Measurements from ENCODE around the gene COL4A6.

Gene COL4A6

DNA sequence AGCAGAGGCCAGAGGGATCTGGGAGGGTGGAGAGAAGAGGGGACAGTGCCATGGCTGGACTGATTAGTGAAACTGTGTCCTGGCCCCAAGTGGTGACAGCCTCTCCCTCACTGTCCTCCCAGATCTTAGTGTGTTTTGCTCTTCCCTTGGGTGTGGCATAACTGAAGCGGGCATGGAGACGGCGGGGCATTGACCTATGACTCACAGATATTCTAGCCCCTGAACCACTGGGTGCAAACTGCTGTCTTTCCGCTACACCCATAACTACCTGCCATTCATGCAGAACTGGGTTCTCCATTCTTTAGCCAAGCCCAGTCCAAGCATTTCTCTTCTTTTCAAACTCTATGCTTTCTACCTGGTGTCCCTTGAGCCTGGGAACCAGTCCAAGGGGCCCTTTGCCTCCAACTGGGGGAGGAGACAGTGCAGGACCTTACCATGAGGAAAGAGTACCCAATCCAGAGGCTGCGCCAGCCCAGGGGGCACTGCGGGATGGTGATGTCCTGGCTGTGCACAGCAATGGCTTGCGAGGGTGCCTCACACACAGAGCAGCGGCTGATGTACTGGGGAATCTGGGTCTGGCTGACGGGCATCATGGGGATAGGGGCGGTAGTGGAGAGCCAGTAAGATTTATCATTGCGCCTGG is 279.1 kb downstream of the COL4A6 start:
- no peak for DNase-seq (ENCODE audit: low read depth in 2 of 2)

GRCh38 chrX:108157628-108158027 is 280.6 kb downstream of the COL4A6 start:
- no peak for DNase-seq (ENCODE audit: low read depth in 2 of 2)

GRCh38 chrX:108156934-108157466 is 281.2 kb downstream of the COL4A6 start:
- no peak for DNase-seq (ENCODE audit: low read depth in 2 of 2)

DNA sequence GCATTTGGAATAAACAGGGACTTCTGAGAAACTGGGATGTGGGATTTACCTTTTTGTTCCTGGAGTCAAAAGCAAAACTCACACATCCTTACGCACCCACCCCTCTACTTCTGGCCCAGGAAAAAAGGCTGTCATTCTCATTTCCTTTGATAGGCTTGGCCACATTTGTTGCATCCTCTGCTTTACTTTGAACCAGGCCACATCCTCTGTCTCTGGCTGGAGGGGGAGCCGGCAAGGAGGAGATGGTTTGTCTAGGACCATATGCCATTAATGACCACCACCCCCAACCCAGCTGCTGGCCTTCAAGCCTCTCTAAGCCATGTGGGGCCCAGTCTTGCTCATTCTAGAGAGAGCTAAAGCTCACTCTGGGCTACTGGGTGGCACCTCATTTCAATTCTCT is 282.1 kb downstream of the COL4A6 start:
- DNase-seq (ENCODE audit: low read depth in 2 of 2): no peak

- no peak for DNase-seq (ENCODE audit: low read depth in 2 of 2)
These were observed 289.7 kb downstream of the COL4A6 start for GRCh38 chrX:108148524-108148923.

- DNase-seq (ENCODE audit: low read depth in 2 of 2): no peak
These were observed 299.2 kb downstream of the COL4A6 start for GRCh38 chrX:108138814-108139702.

GRCh38 chrX:108134724-108135123 is 303.5 kb downstream of the COL4A6 start:
- no peak for DNase-seq (ENCODE audit: low read depth in 2 of 2)

GRCh38 chrX:108132876-108133275 is 305.3 kb downstream of the COL4A6 start:
- no peak for DNase-seq (ENCODE audit: low read depth in 2 of 2)

DNA sequence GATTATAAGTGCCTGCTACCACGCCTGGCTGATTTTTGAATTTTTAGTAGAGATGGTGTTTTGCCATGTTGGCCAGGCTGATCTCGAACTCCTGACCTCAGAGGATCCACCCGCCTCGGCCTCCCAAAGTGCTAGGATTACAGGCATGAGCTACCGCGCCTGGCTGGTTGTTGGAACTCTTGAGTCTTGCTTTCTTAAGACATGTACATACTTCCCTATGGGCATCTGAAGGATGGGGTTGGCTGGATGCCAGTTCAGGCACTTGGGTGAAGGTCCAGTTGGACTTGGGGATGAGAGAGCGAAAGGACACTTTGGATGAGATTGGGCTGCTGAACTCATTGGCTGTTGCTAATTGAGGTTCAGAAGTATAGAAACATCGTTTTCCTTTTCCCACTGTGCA is 306.2 kb downstream of the COL4A6 start:
- no peak for DNase-seq (ENCODE audit: low read depth in 2 of 2)

- DNase-seq (ENCODE audit: low read depth in 2 of 2): no peak
These were observed 306.8 kb downstream of the COL4A6 start for GRCh38 chrX:108131471-108131870.

GRCh38 chrX:108130889-108131288 is 307.3 kb downstream of the COL4A6 start:
- DNase-seq (ENCODE audit: low read depth in 2 of 2): no peak

DNA sequence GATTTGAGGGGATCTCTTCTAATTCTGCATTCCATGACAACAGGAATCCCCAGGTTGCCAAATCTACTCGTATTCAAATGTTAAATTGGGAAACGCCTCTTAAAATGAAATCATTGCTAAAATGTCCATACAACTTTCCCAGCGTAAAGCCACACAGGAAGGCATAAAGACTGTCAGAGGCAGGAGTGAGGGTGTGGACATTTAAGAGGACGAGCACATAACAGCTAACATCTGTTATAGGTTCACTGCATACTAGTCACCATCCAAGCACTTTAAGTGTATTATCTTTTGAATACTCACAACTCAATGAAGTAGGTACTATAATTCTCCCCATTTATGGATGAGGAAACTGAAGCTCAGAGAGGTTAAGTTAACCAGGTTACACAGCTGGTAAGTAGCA is 311.1 kb downstream of the COL4A6 start:
- DNase-seq (ENCODE audit: low read depth in 2 of 2): no peak

GRCh38 chrX:108126661-108127060 is 311.6 kb downstream of the COL4A6 start:
- DNase-seq (ENCODE audit: low read depth in 2 of 2): no peak

DNA sequence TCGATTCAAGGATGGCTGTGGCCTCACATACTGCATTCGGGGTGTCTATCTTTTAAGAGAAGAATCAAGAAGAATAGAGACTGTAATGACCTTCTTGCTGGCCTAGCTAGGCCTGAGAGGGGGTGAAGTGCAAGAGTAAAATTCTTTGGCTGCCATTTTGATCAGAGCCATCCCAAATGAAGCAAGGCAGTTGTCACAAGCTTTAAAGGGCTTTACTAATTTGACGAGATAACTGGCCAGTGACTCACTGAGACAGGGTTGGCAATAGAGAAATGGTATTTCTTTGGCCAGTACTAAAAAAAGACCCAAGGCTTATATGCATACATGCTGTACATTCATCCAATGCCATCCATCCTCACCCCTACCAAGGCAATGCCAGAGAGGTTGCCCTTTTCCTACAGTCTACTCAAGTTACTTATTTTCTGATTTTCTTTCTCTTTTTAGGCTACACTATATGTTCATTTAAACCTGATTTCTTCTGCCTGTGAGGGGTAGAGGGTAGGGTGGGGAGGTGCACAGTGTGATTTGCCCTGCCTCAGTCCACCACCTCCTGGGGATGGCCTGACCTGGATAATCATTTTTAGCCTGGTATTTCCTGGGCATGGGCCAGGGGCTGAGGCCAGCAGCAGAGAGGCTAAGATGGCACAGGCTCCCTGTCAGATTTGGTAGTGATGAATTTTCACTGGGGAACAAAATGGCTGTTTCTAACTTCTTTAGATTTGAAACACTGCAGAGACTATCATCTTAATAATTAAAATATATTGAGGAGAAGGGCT is 314.4 kb downstream of the COL4A6 start:
- DNase-seq (ENCODE audit: low read depth in 2 of 2): no peak

DNA sequence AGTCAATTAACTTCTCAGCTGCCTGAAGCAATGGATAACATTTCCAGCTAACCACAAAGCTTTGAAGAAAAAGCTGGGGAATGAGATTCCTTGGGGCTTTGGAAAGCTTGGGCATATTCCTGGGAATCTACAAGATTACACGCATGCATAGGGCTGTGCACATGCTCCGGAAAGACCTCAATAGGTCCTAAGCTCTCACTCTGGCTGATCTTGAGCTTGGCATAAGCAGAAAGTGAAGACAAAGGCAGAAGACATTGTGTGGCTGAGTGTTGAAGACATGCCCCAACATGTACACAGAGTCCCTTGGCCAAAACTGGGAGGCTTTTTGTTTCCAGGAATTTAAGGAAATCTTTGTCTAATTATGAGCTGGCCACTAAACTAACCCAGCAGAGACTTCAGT is 315.5 kb downstream of the COL4A6 start:
- peak; percentile 5 to 6 for DNase-seq (ENCODE audit: low read depth in 2 of 2)

GRCh38 chrX:108121291-108121690 is 316.9 kb downstream of the COL4A6 start:
- DNase-seq (ENCODE audit: low read depth in 2 of 2): no peak

- DNase-seq (ENCODE audit: low read depth in 2 of 2): no peak
These were observed 320.2 kb downstream of the COL4A6 start for GRCh38 chrX:108117988-108118387.

DNA sequence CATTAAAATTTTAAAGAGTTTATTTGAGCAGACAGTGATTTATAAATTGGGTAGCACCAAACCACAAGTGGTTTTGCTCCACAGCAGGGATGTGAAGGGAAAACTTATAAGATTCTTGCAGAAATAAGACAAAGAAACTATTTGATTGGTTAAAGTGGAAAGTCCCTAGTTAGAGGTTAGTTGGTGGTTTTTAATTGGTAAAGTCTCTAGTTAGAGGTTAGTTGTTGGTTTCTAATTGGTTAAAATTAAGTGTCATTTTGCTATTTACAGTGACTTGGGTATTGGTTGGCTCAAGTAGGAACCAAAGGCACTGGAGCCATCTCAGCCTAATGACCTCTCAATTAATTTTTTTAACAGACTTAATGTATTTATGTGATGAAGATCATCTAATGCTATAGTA is 323.7 kb downstream of the COL4A6 start:
- DNase-seq (ENCODE audit: low read depth in 2 of 2): no peak

Data from fibroblast of skin of left biceps (primary cell).